ENCODE results near the gene ATP8B3.
"Not testable (repeated sequence)": the region's sequence is repeated elsewhere in the genome, so short reads cannot be mapped to it uniquely, and the experiment has no call there.

Gene ATP8B3

DNA sequence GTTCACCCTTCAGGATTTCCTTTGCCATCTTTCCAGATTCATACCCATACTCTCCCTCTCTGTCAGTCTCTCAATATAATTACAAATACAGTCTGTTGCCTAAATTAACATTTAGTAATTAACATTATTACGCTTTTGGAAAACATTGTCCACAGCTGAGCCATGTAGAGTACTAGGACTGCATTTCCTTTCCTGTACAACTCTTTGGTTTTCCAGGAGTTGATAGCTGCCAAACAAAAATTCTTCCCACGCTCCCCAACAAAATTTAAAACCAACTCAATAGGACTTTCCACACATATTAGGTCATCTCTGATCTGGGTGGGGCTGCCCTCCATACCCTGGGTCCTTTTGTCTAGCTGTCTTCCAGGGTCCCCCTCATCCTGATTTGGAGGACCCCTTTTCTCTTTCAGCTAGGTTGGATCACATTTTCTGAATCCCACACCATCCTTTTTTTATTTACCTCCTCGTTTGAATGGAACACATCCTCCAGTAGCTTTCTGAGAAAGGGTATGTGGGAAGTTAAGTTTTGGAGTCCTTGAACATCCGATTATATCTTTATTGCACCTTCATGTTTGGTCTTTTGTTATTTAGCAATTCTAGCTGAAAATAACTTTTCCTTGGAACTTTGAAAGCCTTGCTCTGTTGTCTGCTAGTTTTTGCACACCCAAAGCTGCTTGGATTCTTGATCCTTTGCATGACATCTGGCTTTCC lies 41.1 kb downstream of the ATP8B3 start:
- DNase-seq (ENCODE audit: low spot score): no peak

DNA sequence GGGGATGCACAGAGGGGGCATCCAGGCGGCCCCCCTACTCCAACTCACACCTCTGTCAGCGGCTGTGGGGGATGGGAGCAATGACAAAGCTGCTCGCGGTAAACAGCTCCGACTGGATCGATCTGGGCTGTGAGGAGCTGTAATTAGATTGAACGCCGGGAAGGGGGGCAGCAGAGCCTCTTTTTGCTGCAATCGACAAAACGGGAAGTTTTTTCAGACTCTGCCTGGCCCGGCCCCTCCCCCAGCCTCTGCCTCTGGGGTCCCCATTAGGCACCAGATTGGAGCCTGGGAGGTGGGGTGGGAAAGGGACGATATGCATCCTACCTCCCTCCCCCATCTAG lies 42.5 kb downstream of the ATP8B3 start:
- DNase-seq (ENCODE audit: low spot score): no peak

DNA sequence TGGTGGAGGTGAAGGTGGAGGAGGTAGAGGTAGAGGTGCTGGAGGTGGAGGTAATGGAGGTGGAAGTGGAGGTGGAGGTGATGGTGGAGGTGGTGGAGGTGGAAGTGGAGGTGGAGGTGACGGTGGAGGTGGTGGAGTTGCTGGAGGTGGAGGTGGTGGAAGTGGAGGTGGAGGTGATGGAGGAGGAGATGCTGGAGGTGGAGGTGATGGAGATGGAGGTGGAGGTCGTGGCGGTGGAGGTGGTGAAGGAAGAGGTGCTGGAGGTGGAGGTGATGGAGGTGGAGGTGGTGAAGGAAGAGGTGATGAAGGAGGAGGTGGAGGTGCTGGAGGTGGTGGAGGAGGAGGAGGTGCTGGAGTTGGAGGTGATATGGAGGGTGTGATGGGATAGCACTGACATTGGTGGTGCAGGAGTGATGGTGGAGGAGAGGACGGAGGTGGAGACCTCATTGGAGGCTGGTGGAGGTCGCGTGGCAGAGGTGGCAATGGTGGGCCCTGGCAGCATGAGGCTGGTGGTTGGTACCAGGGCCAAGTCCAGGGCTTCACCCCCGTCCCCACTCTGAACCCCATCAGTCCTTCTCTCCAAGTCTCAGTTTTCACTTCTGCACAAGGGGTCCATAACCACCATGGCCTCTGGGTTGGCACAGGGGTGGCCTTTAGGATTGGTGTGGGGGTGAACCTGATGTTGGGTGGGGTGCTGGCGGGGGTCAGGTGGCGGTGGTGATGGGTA lies 43.0 kb downstream of the ATP8B3 start:
- no peak for DNase-seq (ENCODE audit: low spot score)

DNA sequence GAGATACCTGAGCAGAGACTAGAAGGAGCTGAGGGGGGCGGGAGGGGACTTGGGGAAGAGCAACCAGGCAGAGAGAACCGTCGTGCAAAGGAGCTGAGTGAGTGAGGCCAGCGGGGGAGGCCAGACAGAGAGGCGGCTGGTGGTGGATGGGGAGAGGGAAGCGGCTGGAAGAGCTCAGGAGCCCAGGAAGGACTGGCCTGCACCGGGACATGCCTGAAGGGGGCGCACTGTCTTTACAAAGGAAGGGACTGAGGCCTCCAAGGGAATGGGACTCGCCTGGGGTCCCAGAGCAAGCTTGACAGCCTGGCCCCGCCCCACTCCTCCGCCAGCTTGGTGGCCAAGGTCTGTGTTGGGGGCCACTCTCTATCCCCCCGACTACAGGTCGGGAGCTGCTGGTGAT lies 43.8 kb downstream of the ATP8B3 start:
- no peak for DNase-seq (ENCODE audit: low spot score)

DNA sequence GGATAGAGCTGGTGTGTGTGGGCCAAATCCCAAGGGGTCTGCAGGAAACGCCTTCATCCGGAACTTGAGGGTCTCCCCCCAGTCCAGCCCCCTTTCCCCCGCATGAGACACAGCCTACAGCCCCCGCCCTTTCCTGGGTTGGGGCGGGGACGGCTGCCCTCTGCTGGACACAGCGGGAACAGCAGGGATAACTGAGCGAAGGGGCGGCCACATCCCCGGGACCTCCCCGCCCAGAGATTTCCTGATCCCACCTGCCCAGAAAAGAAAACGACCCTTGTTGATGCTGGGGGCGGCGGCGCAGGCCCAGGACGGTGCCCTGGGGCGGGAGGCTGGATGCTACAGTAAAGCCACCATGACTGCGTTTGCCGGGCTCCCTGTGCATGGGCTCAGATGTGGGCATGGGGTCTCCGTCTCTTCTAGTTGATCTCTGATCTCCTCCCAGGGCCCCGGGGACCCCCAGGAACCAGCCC lies 44.6 kb downstream of the ATP8B3 start:
- DNase-seq (ENCODE audit: low spot score): peak; percentile 96

DNA sequence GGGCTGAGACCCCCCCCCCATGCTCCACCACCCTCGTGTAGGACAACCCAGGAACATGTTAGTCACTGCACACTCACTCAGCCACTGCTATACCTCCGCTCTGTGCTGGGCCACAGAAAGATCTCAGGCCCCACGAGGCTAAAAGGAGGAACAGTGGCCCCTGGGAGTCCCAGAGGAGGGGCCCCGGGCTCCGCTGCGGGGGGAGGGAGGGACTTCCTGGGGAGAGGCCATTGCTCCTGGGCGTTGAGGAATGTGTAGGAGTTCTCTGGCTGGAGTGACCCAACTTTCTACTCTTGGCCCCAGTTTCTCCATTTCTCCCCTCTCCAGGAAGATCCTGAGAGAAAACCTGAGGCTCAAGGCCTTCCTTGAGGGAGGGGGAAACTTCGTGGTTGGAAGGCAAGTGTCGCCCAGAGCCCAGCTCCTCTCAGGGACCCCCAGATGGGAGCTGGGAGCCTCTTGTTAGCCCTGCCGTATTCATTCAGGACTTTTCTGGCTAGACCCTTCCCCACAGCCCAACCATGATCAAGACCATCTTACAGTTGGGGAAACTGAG lies 45.2 kb downstream of the ATP8B3 start:
- DNase-seq (ENCODE audit: low spot score): no peak

DNA sequence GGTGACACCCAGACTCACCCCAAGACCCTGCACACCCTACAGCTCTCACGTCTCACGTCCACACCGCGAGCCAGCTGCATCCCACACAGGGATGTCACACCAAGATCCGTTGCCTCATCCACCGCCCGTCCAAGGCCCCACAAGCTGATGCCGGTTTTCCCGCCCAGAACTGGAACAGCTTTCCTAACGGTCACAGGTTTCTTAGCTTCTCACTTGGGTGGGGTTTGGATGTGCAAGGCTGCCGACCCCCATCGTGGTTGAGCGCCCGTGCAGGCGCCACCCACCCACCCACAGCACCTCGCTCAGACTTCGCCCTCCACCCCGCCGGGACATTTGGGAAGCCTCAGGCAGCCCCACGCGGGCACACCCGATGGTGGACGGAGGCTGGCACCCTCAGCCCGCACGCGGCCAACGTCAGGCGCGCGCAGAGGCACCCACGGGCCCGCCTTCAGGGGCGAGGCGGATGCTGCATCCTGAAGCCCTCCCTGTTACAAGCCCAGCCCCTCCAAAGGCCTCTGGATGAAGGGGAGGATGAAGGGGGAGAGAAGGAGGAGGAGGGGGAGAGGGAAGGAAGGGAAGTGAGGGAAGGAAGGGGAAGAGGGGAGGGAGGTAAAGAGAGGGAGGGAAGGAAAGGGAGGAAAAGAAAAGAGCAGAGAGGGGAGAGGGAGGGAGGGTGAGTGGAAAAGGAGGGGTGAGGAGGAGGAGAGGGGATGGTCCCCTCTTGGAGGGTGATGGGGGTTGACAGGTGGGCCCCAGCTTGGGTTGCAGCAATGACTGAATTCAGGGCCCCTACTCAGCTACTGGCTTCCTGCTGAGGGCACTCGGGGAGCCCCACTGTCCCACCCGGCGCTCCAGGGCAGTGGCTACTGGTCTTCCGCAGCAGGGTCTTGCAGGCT lies 45.9 kb downstream of the ATP8B3 start:
- no peak for DNase-seq (ENCODE audit: low spot score)

DNA sequence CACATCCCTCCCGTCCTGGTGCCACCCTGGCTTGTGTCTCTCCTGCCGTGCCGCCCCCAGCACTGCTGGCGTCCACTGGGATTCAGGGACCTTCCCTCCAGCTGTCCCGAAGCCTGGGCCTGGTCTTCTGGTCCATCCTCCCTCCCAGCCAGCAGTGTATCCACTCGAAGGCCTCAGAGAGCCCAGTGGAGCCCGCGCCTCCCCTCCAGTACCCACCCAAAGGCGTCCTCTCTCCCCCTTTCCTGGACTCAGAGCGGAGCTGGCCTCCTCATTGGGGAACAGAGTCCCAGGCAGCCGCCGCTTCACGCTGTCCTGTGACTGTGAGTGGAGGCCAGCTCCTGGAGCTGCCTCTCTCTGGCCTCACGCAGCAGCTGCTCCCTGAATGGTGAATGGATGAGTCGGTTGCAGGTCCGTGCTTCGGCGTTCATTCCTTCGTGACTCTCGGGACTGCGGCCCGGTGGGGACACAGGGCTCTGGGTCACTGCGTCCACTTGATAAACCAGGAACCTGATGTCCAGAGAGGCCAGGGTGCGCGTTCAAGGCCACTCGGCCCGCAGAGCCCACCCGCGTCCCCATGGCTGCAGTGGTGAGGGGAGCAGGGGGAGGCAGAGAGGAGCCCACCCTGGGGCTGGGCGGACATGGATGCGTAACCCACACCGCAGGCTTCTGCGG lies 46.7 kb downstream of the ATP8B3 start:
- no peak for DNase-seq (ENCODE audit: low spot score)

DNA sequence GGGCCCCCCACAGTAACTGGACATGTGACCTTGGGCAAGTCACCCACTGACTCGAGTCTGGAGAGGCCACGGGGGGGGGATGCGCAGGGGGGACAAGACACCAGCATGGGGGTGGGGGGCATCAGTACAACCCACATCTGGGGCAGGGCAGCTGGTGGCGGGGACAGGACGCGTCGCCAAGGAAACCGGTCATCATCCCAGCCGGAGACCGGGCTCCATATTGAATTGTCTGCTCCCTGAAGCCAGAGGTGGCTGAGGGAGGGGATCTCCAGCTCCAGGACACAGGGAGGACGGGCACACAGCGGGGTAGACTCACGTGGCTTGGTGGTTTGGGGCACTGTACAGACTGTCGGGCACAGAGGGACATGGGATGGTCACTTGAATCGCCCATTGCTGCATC lies 47.3 kb downstream of the ATP8B3 start:
- no peak for DNase-seq (ENCODE audit: low spot score)

DNA sequence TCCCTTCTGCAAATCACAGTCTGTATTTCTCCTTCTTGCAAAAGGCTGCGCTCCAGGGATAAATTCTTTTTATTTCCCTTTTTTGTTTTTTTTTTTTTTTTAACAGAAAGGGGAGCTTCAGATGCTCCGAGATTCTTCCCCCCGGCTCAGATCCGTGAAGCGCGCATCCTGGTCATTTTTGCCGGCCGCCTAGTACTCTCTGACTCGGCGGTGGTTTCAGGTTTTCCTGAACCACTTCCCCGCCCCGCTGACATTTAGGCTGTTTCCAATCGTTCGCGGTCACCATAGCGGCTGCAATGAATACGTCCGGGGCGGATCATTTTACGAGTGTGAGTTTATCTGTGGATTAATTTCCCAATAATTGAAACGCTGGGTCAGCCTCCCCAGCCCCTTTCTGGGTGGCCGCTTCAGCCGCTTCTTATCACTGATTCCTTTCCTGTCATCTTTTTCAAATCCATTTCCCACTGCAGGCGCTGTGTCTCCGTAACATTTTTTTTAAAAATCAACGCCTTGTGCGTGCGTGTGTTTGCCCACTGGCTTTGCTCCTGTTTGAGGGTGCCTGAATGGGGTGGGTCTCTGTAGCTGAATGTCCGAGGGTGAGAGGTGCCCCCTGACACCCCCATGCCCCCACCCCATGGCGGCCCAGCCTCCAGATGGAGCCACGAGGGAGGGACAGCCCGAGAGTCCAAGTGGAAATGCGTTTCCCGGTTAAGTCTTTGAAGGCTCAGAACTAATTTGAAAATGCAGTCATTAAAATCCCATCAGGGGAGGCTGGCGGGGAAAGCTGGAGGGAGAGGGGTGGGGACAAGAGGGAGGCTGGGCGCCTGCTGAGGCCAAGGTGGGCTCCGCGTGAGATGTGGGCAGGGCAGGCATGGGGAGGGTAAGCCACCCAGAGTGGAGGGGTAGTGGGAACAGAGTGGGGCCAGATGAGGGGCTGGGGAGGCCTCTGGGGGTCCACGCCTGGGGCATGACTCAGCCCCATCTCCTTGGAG lies 48.1 kb downstream of the ATP8B3 start:
- no peak for DNase-seq (ENCODE audit: low spot score)

DNA sequence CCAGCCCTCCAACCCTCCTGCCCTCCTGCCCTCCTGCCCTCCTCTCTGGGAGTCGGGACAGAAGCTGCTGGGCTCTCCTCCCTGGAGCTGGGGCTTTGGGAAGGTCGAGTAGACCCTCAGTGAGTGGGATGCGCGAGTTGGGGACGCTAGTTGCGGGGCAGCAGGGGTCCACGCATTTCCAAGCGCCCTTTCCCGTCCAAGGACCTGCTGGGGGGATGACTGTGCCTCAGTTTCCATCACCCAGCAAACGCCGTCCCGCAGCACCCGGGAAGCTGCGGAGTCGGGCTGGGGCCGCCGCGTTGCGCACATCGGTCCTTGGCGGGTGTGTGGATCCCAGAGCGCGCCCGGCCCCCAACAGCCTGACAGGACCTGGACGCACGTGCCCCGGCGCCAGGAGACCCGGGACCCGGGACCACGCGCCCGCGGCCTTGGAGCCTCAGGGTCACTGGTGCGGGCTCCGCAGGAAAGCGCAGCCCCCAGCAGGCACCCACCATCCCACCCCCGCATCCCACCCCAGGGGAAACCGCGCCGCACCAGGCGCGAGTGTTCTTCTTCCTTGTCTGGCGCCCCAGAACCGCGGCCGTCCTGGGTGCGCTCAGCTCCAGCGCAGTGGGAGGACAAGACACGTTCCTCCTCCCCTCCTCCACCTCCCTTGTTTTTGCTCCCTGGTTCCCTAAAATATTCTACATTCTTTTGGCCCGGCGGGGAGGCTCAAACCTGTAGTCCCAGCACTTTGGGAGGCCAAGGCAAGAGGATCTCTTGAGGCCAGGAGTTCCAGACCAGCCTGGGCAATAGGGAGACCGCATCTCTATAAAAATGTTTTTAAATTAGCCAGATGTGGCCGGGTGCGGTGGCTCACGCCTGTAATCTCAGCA lies 49.6 kb downstream of the ATP8B3 start:
- no peak for DNase-seq (ENCODE audit: low spot score)

DNA sequence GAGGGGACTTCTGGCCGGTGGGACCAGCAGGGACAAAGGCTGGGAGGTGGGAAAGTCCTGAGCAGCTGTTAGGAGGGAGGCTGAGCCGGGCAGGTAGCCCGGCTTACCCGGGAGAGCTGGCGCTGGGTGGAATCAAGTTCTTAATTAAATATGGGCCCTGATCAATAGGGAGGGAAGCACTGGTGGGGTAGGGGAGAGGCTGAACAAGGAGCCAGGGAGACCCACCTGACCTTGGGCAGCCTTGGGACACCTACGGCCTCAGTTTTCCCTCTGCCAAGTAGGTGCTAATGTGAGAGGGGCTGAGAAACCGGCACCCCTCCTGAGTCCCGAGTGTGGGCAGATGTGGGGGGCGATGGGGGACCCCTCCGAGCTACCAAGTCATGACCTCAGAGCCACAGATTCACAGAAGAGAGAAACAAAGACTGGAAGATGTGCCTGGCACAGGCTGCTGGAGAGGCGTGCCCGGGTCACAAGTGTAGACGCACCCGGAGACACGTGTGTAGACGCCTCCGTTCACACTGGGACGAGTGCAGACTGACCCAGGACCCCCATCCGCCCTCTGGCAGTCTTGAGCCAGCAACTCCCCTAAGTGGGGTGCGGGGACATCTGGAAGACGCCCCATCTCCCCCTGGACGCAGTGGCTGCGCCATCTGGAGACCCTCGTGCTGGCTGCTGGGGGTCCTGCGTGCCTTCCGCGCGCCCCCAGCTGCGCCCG lies 50.4 kb downstream of the ATP8B3 start:
- DNase-seq (ENCODE audit: low spot score): no peak

DNA sequence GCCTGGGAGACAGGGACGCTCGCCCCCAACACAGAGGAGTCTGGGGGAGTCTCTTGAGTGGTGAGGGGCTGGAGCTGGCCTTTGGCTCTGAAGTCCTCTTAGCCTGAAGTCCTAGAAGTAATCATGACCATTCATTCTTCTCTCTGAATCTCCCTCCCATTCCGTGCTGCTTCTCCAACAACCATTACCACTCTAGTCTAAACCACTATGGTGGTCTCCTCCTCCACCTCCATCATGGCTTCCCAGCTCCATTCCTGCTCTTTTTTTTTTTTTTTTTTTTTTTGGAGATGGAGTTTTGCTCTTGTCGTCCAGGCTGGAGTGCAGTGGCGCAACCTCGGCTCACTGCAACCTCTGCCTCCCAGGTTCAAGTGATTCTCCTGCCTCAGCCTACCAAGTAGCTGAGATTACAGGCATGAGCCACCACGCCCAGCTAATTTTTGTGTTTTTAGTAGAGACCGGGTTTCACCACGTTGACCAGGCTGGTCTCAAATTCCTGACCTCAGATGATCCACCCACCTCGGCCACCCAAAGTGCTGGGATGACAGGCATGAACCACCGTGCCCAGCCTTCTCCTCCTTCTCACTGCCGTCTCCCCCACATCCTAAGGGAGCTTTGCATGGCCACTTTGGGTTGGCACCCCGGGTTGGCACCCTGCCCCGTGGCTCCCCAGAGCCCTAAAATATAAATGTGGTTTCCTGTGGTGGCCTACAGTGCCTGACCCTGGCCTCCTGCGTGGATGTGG lies 51.1 kb downstream of the ATP8B3 start:
- not testable (repeated sequence) for DNase-seq (ENCODE audit: low spot score)

DNA sequence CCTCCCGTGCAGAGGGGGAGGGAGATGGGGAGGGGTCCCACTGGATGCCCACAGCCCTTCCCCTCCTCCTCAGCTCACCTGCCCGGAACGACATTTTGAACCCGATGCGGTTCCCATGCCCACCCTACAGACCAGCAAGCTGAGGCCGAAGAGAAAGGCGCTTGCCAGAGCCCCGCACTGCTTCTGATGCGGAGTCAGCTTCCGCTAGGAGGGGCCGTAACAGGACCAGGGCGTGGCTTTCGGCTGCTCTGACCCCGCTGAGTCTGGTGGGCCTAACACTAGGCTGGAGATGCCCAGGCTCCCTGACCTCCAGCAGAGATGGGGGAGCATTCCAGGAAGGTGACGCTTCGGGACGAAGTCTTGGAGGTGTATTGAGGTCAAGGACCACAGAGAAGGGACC lies 52.1 kb downstream of the ATP8B3 start:
- no peak for DNase-seq (ENCODE audit: low spot score)

DNA sequence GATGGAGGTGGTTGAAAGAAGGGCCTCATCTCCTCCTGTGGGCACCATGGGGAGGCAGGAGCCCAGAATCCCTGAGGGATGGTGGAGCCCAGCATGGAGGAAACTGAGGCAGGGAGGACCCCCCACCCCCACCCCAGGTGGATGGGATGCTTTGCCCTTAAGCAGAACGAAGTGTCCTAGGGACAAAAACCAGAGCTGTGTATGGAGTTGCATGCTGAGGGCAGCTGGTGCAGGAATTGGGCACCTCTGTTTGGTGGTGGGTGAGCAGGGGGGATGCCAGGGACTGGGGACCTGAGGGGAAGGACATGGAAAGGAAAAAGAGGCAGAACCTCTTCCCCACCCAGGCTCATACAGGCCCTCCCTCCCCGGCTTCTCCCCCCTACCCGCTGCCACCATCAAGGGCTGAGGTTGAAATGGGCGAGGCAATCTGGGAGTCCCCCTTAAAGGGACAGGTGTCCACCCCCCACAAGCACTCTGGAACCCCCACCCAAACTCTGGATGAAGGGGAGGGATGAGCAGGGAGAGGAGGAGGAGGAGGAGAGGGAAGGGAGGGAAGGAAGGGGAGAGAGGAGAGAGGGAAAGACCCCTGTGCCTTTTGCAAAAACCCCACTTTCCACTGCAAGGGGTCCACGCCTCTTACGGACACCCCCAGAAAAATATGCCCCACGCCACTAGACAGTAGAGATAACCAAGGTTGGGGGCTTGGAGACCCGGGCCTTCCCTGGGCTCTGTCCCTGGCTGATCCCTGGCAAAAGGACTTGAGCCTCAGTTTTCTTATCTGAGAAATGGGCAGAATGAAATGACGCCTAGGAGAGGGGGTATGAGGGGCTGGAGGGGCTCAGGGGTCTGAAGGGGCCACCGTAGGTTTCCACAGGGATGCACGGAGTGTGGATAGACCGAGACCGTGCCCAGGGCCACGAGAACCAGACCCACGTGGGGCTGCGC lies 52.8 kb downstream of the ATP8B3 start:
- DNase-seq (ENCODE audit: low spot score): no peak

DNA sequence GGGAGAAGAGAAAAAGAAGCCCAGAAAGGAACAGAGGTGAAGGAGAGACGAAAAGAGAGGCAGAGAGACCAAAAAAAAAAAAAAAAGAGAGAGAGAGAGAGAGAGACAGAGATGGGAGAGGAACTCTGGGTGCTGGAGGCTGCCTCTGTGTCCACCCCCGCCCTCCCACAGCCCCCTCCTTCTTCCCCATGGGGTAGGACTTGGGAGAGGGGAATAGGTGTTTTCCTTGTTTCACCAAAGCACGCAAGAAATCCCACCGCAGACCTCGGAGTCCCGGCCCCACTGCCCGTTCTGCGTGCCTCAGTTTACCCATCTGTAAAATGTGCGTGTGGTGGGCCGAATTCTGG lies 53.9 kb downstream of the ATP8B3 start:
- no peak for DNase-seq (ENCODE audit: low spot score)

Data from HuH-7.5 (cell line).